ENCODE data around the gene CCNK. TPM values are rescaled to one million over a fixed set of nuclear protein-coding genes. Genes with fewer than 3 reads are reported as not detected.

CCNK gene
- total and polyA plus RNA-seq, 2 of the 13 experiments (the other 11 are each of a cell fraction or from before 2014, with no cell fraction given) = 4.9 to 9.7 TPM

DNA sequence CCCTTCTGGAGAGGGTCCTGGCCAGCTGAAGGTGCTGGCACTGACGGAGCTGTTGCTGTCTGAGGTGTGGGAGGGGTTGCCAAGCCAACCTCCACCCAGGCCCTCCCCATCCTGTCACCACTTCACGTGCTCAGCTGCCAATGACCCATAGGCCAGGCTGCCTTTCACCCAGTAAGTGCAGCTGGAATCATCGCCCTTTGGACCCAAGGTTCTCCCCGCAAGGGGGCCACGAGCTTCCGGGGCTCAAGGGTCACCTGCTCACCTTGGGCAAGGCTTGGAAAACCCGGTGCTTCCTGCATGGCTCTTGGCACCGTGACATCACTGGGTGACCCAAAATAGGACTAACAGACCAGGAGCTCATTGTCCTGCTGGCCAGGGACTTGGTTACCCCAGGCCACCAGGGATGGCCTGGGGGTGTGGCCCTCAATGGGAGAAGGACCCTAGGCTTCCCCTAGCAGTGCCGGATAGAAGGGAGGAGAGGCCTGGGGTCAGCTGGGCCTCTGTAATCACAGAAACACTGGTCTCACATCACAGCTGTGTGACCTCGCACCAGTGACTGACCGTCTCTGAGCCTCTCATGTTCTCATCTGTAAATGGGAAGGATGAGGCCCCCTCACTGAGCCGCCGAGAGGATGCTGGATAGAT lies 71.5 kb downstream of the CCNK start (continued):
- TF ChIP-seq, protein P1, sequence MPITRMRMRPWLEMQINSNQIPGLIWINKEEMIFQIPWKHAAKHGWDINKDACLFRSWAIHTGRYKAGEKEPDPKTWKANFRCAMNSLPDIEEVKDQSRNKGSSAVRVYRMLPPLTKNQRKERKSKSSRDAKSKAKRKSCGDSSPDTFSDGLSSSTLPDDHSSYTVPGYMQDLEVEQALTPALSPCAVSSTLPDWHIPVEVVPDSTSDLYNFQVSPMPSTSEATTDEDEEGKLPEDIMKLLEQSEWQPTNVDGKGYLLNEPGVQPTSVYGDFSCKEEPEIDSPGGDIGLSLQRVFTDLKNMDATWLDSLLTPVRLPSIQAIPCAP (CRISPR knock-in tag; IDR thresholded peaks at IDR 0.05; ENCODE audit: low read depth) = no peak
- TF ChIP-seq ZNF878 (CRISPR knock-in tag; IDR thresholded peaks at IDR 0.05) = peak; percentile 89
- no peak; the same call in 1 of the 2 replicates for TF ChIP-seq KMT2A (CRISPR knock-in tag; IDR thresholded peaks at IDR 0.05)
- TF ChIP-seq, protein P2, sequence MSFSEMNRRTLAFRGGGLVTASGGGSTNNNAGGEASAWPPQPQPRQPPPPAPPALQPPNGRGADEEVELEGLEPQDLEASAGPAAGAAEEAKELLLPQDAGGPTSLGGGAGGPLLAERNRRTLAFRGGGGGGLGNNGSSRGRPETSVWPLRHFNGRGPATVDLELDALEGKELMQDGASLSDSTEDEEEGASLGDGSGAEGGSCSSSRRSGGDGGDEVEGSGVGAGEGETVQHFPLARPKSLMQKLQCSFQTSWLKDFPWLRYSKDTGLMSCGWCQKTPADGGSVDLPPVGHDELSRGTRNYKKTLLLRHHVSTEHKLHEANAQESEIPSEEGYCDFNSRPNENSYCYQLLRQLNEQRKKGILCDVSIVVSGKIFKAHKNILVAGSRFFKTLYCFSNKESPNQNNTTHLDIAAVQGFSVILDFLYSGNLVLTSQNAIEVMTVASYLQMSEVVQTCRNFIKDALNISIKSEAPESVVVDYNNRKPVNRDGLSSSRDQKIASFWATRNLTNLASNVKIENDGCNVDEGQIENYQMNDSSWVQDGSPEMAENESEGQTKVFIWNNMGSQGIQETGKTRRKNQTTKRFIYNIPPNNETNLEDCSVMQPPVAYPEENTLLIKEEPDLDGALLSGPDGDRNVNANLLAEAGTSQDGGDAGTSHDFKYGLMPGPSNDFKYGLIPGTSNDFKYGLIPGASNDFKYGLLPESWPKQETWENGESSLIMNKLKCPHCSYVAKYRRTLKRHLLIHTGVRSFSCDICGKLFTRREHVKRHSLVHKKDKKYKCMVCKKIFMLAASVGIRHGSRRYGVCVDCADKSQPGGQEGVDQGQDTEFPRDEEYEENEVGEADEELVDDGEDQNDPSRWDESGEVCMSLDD (CRISPR knock-in tag; IDR thresholded peaks at IDR 0.05; ENCODE audit: borderline replicate concordance) = peak; percentile 73; the same call in 1 of the 2 replicates
- TF ChIP-seq ZNF552 (CRISPR knock-in tag; IDR thresholded peaks at IDR 0.05; ENCODE audit: borderline replicate concordance) = 0 out of 2 replicates have a peak, but pooled peaks have one; percentile 40
- TF ChIP-seq ZSCAN20 (CRISPR knock-in tag; IDR thresholded peaks at IDR 0.05; ENCODE audit: borderline replicate concordance) = no peak
- TF ChIP-seq, protein P3, sequence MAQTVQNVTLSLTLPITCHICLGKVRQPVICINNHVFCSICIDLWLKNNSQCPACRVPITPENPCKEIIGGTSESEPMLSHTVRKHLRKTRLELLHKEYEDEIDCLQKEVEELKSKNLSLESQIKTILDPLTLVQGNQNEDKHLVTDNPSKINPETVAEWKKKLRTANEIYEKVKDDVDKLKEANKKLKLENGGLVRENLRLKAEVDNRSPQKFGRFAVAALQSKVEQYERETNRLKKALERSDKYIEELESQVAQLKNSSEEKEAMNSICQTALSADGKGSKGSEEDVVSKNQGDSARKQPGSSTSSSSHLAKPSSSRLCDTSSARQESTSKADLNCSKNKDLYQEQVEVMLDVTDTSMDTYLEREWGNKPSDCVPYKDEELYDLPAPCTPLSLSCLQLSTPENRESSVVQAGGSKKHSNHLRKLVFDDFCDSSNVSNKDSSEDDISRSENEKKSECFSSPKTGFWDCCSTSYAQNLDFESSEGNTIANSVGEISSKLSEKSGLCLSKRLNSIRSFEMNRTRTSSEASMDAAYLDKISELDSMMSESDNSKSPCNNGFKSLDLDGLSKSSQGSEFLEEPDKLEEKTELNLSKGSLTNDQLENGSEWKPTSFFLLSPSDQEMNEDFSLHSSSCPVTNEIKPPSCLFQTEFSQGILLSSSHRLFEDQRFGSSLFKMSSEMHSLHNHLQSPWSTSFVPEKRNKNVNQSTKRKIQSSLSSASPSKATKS (CRISPR knock-in tag; IDR thresholded peaks at IDR 0.05) = no peak; the same call in 1 of the 2 replicates
- TF ChIP-seq ZFP90 (CRISPR knock-in tag; IDR thresholded peaks at IDR 0.05; ENCODE audit: borderline replicate concordance) = peak; percentile 76; the same call in 1 of the 2 replicates
- peak; percentile 98 for TF ChIP-seq MEIS1 (CRISPR knock-in tag; IDR thresholded peaks at IDR 0.05; ENCODE audit: borderline replicate concordance)
- no peak for TF ChIP-seq JARID2 (CRISPR knock-in tag; IDR thresholded peaks at IDR 0.05; ENCODE audit: insufficient replicate concordance)
- TF ChIP-seq MAF1 (CRISPR knock-in tag; IDR thresholded peaks at IDR 0.05; ENCODE audit: borderline replicate concordance) = peak; percentile 49; the same call in 1 of the 2 replicates
- peak; percentile 78; the same call in 1 of the 2 replicates for TF ChIP-seq ZFP36L1 (CRISPR knock-in tag; IDR thresholded peaks at IDR 0.05)
- peak; percentile 96; the same call in 1 of the 2 replicates for TF ChIP-seq KDM3A (CRISPR knock-in tag; IDR thresholded peaks at IDR 0.05; ENCODE audit: low read depth)
- TF ChIP-seq, protein P4, sequence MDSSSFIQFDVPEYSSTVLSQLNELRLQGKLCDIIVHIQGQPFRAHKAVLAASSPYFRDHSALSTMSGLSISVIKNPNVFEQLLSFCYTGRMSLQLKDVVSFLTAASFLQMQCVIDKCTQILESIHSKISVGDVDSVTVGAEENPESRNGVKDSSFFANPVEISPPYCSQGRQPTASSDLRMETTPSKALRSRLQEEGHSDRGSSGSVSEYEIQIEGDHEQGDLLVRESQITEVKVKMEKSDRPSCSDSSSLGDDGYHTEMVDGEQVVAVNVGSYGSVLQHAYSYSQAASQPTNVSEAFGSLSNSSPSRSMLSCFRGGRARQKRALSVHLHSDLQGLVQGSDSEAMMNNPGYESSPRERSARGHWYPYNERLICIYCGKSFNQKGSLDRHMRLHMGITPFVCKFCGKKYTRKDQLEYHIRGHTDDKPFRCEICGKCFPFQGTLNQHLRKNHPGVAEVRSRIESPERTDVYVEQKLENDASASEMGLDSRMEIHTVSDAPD (CRISPR knock-in tag; IDR thresholded peaks at IDR 0.05) = peak; percentile 93
- TF ChIP-seq FLYWCH1 (CRISPR knock-in tag; IDR thresholded peaks at IDR 0.05) = no peak
- TF ChIP-seq, protein P5, sequence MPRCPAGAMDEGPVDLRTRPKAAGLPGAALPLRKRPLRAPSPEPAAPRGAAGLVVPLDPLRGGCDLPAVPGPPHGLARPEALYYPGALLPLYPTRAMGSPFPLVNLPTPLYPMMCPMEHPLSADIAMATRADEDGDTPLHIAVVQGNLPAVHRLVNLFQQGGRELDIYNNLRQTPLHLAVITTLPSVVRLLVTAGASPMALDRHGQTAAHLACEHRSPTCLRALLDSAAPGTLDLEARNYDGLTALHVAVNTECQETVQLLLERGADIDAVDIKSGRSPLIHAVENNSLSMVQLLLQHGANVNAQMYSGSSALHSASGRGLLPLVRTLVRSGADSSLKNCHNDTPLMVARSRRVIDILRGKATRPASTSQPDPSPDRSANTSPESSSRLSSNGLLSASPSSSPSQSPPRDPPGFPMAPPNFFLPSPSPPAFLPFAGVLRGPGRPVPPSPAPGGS (CRISPR knock-in tag; IDR thresholded peaks at IDR 0.05) = peak; percentile 36; the same call in 1 of the 2 replicates
- TF ChIP-seq ZNF251 (CRISPR knock-in tag; IDR thresholded peaks at IDR 0.05) = no peak
- TF ChIP-seq, protein P6, sequence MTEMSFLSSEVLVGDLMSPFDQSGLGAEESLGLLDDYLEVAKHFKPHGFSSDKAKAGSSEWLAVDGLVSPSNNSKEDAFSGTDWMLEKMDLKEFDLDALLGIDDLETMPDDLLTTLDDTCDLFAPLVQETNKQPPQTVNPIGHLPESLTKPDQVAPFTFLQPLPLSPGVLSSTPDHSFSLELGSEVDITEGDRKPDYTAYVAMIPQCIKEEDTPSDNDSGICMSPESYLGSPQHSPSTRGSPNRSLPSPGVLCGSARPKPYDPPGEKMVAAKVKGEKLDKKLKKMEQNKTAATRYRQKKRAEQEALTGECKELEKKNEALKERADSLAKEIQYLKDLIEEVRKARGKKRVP (CRISPR knock-in tag; IDR thresholded peaks at IDR 0.05) = 0 out of 4 replicates have a peak, but pooled peaks of 1 of the 2 experiments have one; percentile 28

Measured in HepG2 (cell line).